GM12892 (cell line): Measurements from ENCODE around the gene ALDH3B1.
"Not testable (repeated sequence)": the region's sequence is repeated elsewhere in the genome, so short reads cannot be mapped to it uniquely, and the experiment has no call there.

Experiments
- POLR2A ChIP-seq: IDR thresholded peaks from 2 replicates; pipeline ENCODE4 v1.6.1; 2011; ENCODE audit warnings: low read depth, low read length, control low read depth
- POLR2AphosphoS5 ChIP-seq: IDR thresholded peaks from 2 replicates; pipeline ENCODE4 v1.6.1; 2011; ENCODE audit warnings: low read depth, low read length, control low read depth
- TAF1 ChIP-seq: IDR thresholded peaks from 2 replicates; pipeline ENCODE4 v1.6.1; 2011; ENCODE audit warnings: low read depth, mild to moderate bottlenecking, control low read depth, low read length, borderline replicate concordance

DNA sequence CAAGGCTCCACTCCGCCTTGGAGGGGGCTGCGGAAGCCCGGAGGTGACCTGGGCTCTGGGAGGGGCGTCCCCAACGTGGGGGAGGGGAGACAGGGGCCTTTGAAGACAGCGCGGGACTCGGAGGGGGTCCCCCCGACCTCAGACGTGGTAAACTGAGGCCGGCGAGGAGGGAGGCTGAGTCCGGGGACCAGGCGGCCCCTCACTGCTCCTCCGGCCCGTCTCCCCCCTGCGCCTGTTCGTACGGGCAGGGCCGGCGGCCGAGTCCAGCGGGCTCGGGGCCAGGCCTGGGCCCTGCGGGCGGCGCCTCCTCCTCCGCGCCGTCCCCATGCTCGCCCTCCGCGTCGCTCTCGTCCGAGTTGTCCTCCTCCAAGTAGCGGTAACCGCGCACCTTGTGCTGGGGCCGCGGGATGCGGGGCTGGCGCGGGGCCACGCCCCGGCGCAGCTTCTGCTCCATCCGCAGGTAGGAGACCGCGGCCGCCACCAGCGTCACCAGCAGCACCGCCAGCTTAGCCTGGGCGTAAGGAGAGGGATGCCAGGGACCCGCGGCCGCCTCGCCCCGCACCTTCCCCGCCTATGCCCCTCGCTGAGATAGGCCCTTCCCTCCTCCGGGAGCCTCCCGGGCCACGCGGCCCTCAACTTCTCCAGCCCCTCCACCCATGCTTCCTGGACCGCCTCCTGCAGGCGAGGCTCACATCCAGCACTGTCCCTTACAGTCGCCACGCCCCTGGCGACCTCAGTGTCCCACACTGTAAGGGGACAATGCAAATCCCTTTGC lies 18.6 kb upstream of the ALDH3B1 start:
- not testable (repeated sequence) for TF ChIP-seq POLR2A, POLR2AphosphoS5, TAF1
